Activated CD4-positive, alpha-beta T cell treated with anti-CD3 and anti-CD28 coated beads for 36 hours (primary cell): ENCODE data around the gene SCN4A. TPM values are rescaled to one million over a fixed set of nuclear protein-coding genes. Genes with fewer than 3 reads are reported as not detected.
A peak's percentile ranks its signal among the peaks of the same experiment; 100 is the strongest.

Experiments
- ATAC-seq: fragments of 200-7000 bp; cut with Tn5 transposase; one replicate; pipeline ENCODE4 v1.10.0; 2021; ENCODE audit warnings: mild to moderate bottlenecking, moderate library complexity
- CTCF ChIA-PET: fragments of 350-600 bp; sonication (Branson Sonifier 250); formaldehyde crosslinking; loops from one replicate; lab custom pipeline; 2021; ENCODE audit warnings: antibody characterized with exemption; lab: Charles Lee
- POLR2A ChIA-PET: fragments of 350-600 bp; sonication (Branson Sonifier 250); formaldehyde crosslinking; loops from one replicate; lab custom pipeline; 2021; ENCODE audit warnings: antibody characterized with exemption, inconsistent platforms; lab: Charles Lee
- DNase-seq: peaks from one replicate; pipeline ENCODE4 v3.0.0-alpha.2; 2020
- H3K27ac Mint-ChIP-seq: one replicate; pipeline ENCODE4 v1.8.0; 2021; ENCODE audit warnings: mixed read lengths
- H3K27me3 Mint-ChIP-seq: one replicate; pipeline ENCODE4 v1.8.0; 2021; ENCODE audit warnings: mixed read lengths
- H3K36me3 Mint-ChIP-seq: one replicate; pipeline ENCODE4 v1.8.0; 2021; ENCODE audit warnings: low read depth, mixed read lengths
- H3K4me1 Mint-ChIP-seq: one replicate; pipeline ENCODE4 v1.8.0; 2021; ENCODE audit warnings: mixed read lengths
- H3K4me3 Mint-ChIP-seq: one replicate; pipeline ENCODE4 v1.8.0; 2021; ENCODE audit warnings: mild to moderate bottlenecking, moderate library complexity, mixed read lengths
- H3K9me3 Mint-ChIP-seq: one replicate; pipeline ENCODE4 v1.8.0; 2021; ENCODE audit warnings: low read depth, mixed read lengths
- intact Hi-C, 2 experiments: fragments of 100-400 bp; cut with DNase I in 1 of 2; cut with micrococcal nuclease in 1 of 2; formaldehyde crosslinking; loops; one replicate each; pipeline versions ENCODE4 v1.14.2 to v1.15.1; 2022 to 2024; cut with DNase I, micrococcal nuclease
- total RNA-seq, 2 experiments: library from RNA; stranded (reverse); gene quantifications; one replicate each; pipeline ENCODE4 v1.2.3, GENCODE V29; 2021

SCN4A gene
- total RNA-seq, 2 experiments from 2014 or later: 0.21 to 0.50 TPM

DNA sequence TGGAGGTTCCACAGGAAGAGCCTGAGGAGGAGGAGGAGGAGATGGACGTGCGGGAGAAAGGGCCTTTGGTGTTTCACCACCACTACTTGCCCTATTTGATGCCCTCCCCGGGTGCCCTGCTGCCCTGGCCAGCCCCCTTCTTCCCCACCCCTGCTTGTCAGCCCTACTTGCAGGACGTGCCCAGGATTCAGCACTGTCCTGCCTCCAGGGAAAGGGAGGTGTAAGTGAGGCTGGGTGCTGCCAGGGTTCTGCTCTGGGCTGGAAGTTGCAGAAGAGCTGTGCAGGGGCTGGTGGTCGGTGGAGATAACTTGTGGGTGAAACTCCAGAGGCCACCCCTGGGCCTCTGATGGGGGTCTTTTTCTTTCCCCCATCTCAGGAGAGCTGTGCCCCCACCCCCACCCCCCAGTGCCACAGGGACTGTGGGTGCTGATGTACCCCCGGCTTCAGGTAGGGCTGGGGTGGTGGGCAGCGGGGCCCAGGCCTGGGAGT, 28.4 kb upstream of the SCN4A start:
- POLR2A ChIA-PET: no interaction called here
- intact Hi-C loops: no loop called here
- peaks cover 20% of the 10 kb centered on the region for H3K4me1 Mint-ChIP-seq
- no peaks in the 10 kb centered on the region for H3K27me3 Mint-ChIP-seq
- ATAC-seq (no peak), DNase-seq (no peak)
- no peaks in the 10 kb centered on the region for H3K9me3 Mint-ChIP-seq
- no peak overlapping the region for H3K27ac Mint-ChIP-seq
- H3K36me3 Mint-ChIP-seq: peaks cover 6% of the 10 kb centered on the region
- CTCF ChIA-PET: interaction anchor here (0.6 to 0.8 kb wide), 2 partner anchors 14 to 82 kb away, joined by 3 to 4 read pairs; no protein-coding TSS in a partner anchor
- H3K4me3 Mint-ChIP-seq: no peak overlapping the region

- Mint-ChIP-seq H3K27me3 (no peaks in the 10 kb centered on the region), H3K36me3 (peaks cover 6% of the 10 kb centered on the region), H3K27ac (no peak overlapping the region), H3K4me3 (peak overlapping the region; percentile 80), H3K9me3 (no peaks in the 10 kb centered on the region), H3K4me1 (peaks cover 20% of the 10 kb centered on the region)
- ChIA-PET POLR2A (no interaction called here), CTCF (interaction anchor here (0.8 to 8.0 kb wide), 4 partner anchors 13 to 25 kb away, joined by 4 to 37 read pairs (median 5); no protein-coding TSS in a partner anchor)
- intact Hi-C loops: loop anchor here (2.0 kb wide), 2 partner anchors 21 to 81 kb away; partner anchors contain the start of genes GH1 (in 1 of the 2) and ICAM2 (in 1 of the 2)
- DNase-seq (no peak), ATAC-seq (no peak)
These were observed 27.2 kb upstream of the SCN4A start for GRCh38 chr17:63999680-64000531.

DNA sequence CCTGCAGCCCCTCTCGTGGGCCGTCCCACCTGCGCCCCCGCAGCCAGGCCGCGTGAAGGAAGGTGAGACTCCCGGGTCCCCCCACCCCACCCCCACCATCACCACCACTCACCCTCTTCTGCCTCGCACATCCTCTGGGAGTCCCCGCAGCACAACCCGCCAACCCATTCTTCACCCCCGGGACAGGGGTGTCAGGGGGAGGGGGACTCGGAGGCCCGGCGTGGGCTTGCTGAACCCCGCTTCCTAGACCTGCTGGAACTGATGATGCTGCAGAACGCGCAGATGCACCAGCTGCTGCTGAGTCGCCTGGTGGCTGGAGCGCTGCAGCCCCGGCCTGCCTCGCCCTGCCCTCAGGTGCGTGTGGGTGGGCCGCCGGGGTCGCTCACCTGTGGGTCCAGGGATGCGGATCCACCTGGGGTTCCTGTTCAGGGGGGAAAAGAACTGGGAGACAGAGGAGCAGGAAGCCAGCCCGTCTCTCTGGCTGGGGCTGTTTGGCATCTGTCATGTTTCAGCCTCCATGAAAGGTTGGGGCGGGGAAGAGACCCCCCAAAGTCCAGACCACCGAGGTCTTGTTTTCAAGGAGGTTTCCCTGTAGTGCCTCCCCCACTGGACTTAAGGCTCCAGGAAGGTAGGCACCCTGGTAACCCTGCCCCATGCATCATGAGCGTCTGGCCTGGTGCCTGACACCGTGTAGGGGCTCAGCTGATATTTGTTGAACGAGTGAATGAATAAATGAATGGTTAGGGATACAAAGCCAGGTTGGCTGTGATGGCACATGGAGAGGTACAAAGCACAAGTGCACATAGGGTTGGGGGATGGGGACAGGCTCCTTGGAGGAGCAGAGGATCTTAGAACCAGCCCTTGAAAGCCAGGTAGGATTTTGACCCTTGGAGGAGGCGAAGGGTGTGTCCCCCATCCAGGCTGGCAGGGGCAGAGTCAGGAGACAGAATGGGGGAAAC, 26.3 kb upstream of the SCN4A start:
- peak; percentile 60 for DNase-seq
- peaks cover 6% of the 10 kb centered on the region for H3K36me3 Mint-ChIP-seq
- H3K4me1 Mint-ChIP-seq: peaks cover 23% of the 10 kb centered on the region
- H3K9me3 Mint-ChIP-seq: no peaks in the 10 kb centered on the region
- CTCF ChIA-PET: interaction anchor here (1.0 to 8.0 kb wide), 4 partner anchors 13 to 31 kb away, joined by 3 to 37 read pairs (median 5); no protein-coding TSS in a partner anchor
- POLR2A ChIA-PET: no interaction called here
- H3K27me3 Mint-ChIP-seq: no peaks in the 10 kb centered on the region
- H3K4me3 Mint-ChIP-seq: peak overlapping the region; percentile 80
- ATAC-seq: peak; percentile 52
- H3K27ac Mint-ChIP-seq: peak overlapping the region; percentile 31
- intact Hi-C loops: loop anchor here (1.0 to 2.0 kb wide), 4 partner anchors 14 to 80 kb away; partner anchors contain the start of genes GH1 (in 1 of the 2) and ICAM2 (in 1 of the 2)

DNA sequence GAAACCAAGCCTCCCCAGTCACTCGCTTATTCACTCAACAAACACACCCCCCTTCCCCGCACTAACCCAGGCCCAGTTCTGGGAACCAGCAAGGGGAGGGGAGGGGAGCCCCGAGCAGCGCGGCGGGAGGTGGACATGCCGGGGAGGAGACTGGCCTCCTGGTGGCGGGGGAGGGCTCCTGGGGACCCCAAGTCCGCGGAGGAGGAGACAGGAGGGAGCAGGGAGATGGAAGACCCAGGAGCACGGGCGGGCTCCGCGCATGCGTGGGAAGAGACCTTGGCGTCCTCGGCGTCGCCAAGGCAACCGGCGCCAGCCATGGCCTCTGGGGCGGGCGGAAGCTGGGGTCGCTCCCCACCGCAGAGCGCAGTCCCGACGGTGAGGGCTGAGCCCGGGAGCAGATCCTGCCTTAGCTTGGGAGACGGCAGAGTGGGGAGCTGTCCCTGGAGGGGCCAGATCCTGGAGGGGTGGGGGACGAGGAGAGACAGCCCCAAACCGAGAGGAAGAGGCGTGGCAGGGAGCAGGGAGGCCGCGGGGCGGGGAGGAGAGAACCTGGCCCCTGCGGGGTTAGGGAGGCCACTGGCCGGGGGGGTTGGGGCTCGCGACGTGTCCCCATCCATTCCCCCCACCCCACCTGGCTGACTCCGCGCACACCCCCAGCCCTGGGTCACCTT, 25.5 kb upstream of the SCN4A start, which contains the start of gene PRR29:
Gene PRR29, plus strand, starts transcription at position 302 of the 671 bp plus-strand sequence. Its CDS starts 14 bp downstream, at position 316.
- Mint-ChIP-seq H3K9me3 (no peaks in the 10 kb centered on the region), H3K27me3 (no peaks in the 10 kb centered on the region), H3K4me3 (peak within 1 kb of the TSS; percentile 80), H3K4me1 (peaks cover 30% of the 10 kb centered on the region), H3K36me3 (peaks cover under 1% of the 10 kb centered on the region), H3K27ac (peak within 1 kb of the TSS; percentile 31)
- ChIA-PET POLR2A (interaction anchor here (0.6 kb wide), 2 partner anchors 11 to 146 kb away, joined by 3 to 5 read pairs; no protein-coding TSS in a partner anchor), CTCF (interaction anchor here (1.2 to 8.0 kb wide), 4 partner anchors 15 to 86 kb away, joined by 3 to 37 read pairs (median 4); no protein-coding TSS in a partner anchor)
- intact Hi-C loops: loop anchor here (1.0 to 2.0 kb wide), 4 partner anchors 13 to 79 kb away; partner anchors contain the start of genes GH1 (in 1 of the 2) and ICAM2 (in 1 of the 2)
- DNase-seq (peak; percentile 84), ATAC-seq (peak; percentile 76)

GRCh38 chr17:63997341-63998048, 24.8 kb upstream of the SCN4A start:
- POLR2A ChIA-PET: interaction anchor here (0.6 kb wide), 2 partner anchors 11 to 147 kb away, joined by 3 to 5 read pairs; no protein-coding TSS in a partner anchor
- CTCF ChIA-PET: interaction anchor here (1.1 to 8.0 kb wide), 5 partner anchors 14 to 86 kb away, joined by 3 to 37 read pairs (median 4); no protein-coding TSS in a partner anchor
- Mint-ChIP-seq H3K27ac (no peak overlapping the region), H3K27me3 (no peaks in the 10 kb centered on the region), H3K4me1 (peaks cover 34% of the 10 kb centered on the region), H3K36me3 (no peaks in the 10 kb centered on the region), H3K4me3 (peak overlapping the region; percentile 80), H3K9me3 (no peaks in the 10 kb centered on the region)
- intact Hi-C loops: loop anchor here (1.0 to 2.0 kb wide), 4 partner anchors 12 to 79 kb away; partner anchors contain the start of genes GH1 (in 1 of the 2) and ICAM2 (in 1 of the 2)
- ATAC-seq (no peak), DNase-seq (no peak)

DNA sequence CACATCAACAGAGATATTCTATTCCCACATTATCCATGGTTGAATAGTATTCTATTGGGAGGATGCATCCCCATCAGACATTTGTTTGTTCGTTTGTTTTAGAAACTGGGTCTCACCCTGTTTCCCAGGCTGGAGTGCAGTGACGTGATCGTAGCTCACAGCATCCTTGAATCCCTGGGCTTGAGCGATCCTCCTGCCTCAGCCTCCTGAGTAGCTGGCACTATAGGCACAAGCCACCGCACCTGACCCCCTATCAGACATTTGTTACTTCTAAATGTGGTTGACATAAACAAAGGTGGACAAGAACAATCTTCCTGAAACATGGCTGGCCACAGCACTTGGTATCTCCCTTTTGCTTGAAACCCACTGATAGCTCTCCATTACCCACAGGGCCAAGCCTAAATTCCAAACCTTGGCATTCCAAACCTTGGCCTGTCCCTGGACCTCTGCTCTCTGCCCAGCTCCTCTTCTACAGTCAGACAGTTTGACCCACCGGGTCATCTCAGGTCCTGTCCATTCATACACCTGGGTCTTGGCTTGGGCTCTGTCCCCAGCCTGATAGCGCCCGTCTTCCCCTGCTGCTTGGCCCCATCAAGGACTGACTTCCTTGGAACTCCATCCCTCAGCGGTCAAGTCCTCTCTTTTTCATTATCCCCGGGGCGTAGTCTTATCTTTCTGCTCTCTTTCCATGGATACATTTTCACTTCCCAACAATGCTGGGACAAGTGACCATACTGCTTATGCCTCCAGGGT, 23.9 kb upstream of the SCN4A start:
- DNase-seq: no peak
- Mint-ChIP-seq H3K27me3 (no peaks in the 10 kb centered on the region), H3K4me3 (no peak overlapping the region), H3K36me3 (no peaks in the 10 kb centered on the region), H3K9me3 (no peaks in the 10 kb centered on the region), H3K4me1 (peaks cover 35% of the 10 kb centered on the region), H3K27ac (no peak overlapping the region)
- POLR2A ChIA-PET: no interaction called here
- CTCF ChIA-PET: interaction anchor here (0.6 to 8.0 kb wide), 8 partner anchors 11 to 580 kb away, joined by 3 to 37 read pairs (median 4); no protein-coding TSS in a partner anchor
- intact Hi-C loops: no loop called here
- ATAC-seq: no peak

- CTCF ChIA-PET: interaction anchor here (0.9 to 8.0 kb wide), 6 partner anchors 11 to 138 kb away, joined by 3 to 37 read pairs (median 5); no protein-coding TSS in a partner anchor
- Mint-ChIP-seq H3K4me3 (no peak overlapping the region), H3K36me3 (no peaks in the 10 kb centered on the region), H3K9me3 (no peaks in the 10 kb centered on the region), H3K27me3 (no peaks in the 10 kb centered on the region), H3K27ac (no peak overlapping the region), H3K4me1 (peaks cover 36% of the 10 kb centered on the region)
- DNase-seq (no peak), ATAC-seq (no peak)
- POLR2A ChIA-PET: no interaction called here
- intact Hi-C loops: no loop called here
These were observed 22.9 kb upstream of the SCN4A start for GRCh38 chr17:63995626-63996025.

- H3K9me3 Mint-ChIP-seq: no peaks in the 10 kb centered on the region
- POLR2A ChIA-PET: interaction anchor here (0.7 kb wide), 2 partner anchors 32 to 734 kb away, joined by 4 to 6 read pairs; no protein-coding TSS in a partner anchor
- intact Hi-C loops: loop anchor here in 1 of 2 experiments (5.0 kb wide), 1 partner anchor 41 kb away; no protein-coding TSS in a partner anchor
- no peak overlapping the region for H3K4me3 Mint-ChIP-seq
- ATAC-seq (no peak), DNase-seq (no peak)
- H3K27me3 Mint-ChIP-seq: no peaks in the 10 kb centered on the region
- H3K36me3 Mint-ChIP-seq: no peaks in the 10 kb centered on the region
- H3K4me1 Mint-ChIP-seq: peaks cover 36% of the 10 kb centered on the region
- CTCF ChIA-PET: interaction anchor here (0.7 to 8.0 kb wide), 11 partner anchors 8 to 164 kb away, joined by 3 to 37 read pairs (median 5); no protein-coding TSS in a partner anchor
- H3K27ac Mint-ChIP-seq: no peak overlapping the region
These were observed 20.8 kb upstream of the SCN4A start for GRCh38 chr17:63993368-63993985.
